NCI-H128 (cell line): ENCODE data around the gene TRMO.

Source experiments
- DNase-seq: peaks from one replicate; lab custom pipeline; 2025; ENCODE audit not compliant: unreplicated experiment; lab: John Stamatoyannopoulos, UW

The TRMO gene

DNA sequence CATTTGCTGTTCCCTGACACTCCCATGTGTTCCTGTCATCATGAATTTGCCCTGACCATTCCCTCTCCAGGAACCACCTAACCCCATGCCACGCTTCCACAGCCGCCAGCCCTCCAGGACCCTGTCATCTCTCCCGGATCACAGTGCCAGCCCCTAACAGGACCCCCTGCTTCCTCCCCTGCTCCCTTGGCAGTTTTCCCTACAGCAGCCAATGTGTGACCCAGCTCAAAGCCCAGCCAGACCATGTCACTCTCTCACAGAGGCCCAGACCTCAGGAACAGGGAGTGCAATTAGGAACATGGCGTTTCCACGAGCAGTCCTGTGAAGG, 61.2 kb downstream of the TRMO start:
- no peak for DNase-seq

GRCh38 chr9:97860451-97861147, 61.7 kb downstream of the TRMO start:
- no peak for DNase-seq

DNA sequence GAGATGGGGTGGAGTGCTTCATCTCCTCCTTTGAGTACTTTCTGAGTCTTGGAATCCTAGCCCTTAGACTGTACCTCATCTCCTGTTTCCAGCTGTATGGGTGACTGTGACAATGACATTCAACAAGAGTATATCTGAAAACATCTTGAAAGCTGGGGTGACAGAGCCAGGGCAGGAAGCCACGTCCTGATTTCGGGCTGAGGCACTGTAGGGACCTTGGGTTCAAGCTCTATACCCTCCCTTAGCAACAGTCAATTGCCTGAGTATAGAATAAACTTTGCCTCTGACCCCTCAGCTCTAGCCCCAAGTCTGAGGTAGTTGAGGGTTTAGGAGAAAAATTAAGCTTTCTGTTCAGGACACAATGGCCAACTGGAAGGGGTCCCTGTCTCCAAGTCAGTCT, 63.0 kb downstream of the TRMO start:
- no peak for DNase-seq

- no peak for DNase-seq
These were observed 63.5 kb downstream of the TRMO start for GRCh38 chr9:97858826-97859225.

DNA sequence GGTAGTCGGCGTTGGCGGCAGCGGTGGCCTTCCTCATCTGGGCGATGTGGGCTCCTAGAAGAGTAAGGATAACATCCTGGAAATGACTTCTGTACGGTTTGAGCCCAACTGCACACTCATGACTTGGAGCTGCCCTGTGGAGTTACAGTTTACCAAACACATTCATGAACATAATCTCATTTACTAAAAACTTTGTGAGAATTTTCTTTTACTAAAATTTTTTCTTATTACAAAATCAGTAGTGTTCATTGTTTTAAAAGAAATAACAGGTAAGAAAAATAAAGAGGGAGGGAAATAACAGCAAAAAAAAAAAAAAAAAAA, 63.9 kb downstream of the TRMO start:
- no peak for DNase-seq

DNA sequence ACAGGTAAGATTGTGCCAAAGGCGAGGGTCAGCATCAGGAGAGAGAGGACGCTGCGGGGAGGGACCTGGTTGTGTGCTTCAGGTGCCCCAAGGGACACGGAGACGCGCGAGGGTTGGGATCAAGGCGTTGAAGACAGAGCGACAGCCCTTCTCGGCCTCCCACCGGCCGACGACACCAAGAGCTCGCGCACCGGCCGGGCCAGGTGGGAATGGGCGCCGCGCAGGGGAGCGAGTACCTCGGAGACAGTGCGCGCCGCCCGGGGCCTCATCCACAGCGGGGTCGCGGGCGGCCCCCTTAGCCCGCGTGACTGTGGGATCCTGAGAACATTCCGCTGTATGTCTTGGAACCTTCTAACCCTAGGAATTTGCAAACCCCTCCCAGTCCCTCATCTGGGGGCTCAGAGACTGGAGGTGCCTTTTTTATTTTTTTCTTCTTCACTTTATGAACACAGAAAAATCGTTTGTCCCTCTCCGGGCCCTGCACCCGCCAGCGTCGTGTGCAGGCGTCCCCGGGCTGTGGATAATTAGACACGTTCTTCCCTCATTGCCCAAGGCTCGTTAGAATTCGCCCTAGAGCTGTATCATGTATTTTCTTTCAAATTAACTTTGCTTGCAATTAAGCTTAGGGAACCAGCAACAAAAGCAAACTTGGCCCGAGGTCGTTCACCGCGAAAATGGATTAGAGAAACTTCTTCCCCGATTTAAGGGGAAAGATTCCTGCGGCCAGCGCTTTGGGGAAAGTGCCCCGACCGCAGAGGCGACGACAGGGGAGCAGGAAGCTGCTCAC, 64.5 kb downstream of the TRMO start:
- DNase-seq = no peak

DNA sequence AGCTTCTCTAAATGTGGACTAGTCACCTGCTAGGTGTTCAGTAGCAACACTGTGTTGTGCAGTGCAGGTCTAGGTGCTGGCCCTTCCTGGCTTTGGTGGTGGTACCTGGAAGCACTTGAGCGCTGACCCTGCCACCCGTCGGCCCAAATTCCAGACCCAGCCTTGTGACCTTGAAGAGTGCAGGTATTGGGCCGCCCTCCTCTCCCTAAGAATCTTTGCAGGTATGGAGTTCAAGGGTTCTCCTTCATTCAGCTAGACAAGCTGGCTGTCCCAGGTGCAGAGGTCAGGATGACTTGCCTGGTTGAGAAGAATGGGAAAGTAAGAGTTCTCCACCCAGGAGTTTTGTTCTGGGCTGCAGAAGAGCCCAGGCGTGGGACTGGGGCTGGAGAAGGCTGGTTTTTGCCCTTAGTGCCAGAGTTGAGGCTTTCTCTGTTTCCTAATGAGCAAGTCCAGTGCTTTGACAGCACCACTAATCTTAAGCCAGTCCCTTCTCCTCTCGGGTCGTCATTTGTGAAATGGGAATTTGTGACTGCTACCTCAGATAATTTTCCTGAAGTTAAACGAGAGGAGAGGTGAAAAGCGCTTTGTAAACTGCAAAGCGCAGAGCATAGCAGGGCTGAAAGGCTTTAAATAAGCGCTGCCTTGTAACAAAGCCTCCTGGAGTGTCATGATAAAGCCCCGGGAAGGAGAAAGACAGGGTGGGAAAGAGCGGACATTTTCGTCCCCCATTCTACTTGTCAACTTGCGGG, 65.3 kb downstream of the TRMO start:
- no peak for DNase-seq

- DNase-seq = no peak
These were observed 66.4 kb downstream of the TRMO start for GRCh38 chr9:97855899-97856298.

DNA sequence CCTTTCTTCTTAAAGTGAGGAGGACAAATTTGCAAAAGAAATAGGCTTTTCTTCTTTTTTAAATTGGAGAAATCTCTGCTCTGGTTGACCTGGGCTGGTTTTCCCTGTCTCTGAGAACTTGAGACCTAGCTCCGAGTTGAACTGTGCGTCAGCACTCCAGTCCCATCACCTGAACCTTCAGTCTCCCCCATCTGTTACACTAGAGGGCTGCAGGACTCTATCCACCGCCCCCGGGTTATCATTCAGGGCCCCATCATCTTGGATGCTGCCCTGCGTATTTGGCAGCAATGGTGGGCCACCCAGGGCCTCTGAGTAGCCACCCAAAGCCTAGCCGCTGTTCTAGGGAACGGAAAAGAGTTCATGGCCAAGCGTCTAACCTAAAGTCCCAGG, 66.8 kb downstream of the TRMO start:
- no peak for DNase-seq

DNA sequence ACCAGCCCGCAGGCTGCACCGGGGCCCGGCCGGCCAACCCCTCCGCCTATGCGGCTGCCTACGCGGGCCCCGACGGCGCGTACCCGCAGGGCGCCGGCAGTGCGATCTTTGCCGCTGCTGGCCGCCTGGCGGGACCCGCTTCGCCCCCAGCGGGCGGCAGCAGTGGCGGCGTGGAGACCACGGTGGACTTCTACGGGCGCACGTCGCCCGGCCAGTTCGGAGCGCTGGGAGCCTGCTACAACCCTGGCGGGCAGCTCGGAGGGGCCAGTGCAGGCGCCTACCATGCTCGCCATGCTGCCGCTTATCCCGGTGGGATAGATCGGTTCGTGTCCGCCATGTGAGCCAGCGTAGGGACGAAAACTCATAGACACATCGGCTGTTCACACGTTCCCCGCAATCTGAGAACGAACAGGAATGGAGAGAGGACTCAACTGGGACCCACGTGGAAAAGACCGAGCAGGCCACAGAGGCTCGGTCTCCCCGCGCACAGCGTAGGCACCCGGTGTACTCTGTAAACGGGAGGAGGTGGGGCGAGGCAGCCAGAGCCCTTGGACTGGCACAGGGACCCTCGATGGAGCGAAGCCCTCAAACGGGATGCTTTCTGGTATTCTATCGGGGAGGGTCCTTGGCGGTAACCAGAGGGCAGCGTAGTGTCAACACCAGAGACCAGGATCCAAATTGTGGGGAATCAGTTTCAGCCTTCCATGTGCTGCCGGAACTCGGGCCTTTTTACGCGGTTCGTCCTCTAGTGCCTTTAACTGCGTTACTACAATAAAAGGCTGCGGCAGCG, 67.4 kb downstream of the TRMO start:
- no peak for DNase-seq
